ENCODE results near the gene WIZ.

- TF ChIP-seq POLR2AphosphoS5 (IDR thresholded peaks at IDR 0.05; ENCODE audit: low read depth, low read length) (no peak), POLR2A (IDR thresholded peaks at IDR 0.05; ENCODE audit: low read depth, low read length) (no peak), TAF1 (IDR thresholded peaks at IDR 0.05; ENCODE audit: borderline replicate concordance, low read depth, low read length) (no peak)
These were observed 46.6 kb downstream of the WIZ start for GRCh38 chr19:15403151-15403531.
